Measurements from ENCODE around the gene DNLZ.

The DNLZ gene

DNA sequence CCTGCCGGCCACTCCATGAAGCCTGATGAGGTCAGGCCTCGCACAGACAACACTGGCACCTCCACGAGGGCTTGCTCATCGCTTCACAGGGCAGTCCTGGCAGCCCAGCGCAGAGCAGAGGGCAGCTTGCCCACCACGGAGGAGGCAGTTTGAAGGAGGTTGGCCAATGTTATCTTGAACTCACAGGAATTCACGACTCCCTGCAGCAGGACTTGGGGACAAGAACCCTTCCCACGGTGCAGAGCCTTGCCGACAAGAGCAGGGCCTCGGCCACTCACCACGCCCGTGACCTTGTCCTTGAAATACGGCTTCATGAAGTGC lies 31.4 kb upstream of the DNLZ start:
- no peaks in the 10 kb centered on the region for H3K9me2 ChIP-seq (replicated peaks; ENCODE audit: control insufficient read depth, low read length)
- peaks cover 9% of the 10 kb centered on the region for H3K4me1 ChIP-seq (ENCODE audit: control insufficient read depth, low read length)
- H3K36me3 ChIP-seq (ENCODE audit: control insufficient read depth, low read length) = peaks cover 81% of the 10 kb centered on the region
- H3K4me3 ChIP-seq (ENCODE audit: low read length) = no peak overlapping the region
- H3K4me2 ChIP-seq (ENCODE audit: low read length) = no peak overlapping the region
- H3K79me2 ChIP-seq (ENCODE audit: control insufficient read depth, low read length) = peaks cover 33% of the 10 kb centered on the region
- H3K9me3 ChIP-seq (ENCODE audit: control insufficient read depth, insufficient read depth, low read length) = no peaks in the 10 kb centered on the region
- no peaks in the 10 kb centered on the region for H3F3A ChIP-seq (ENCODE audit: control insufficient read depth, insufficient read depth)
- no peak overlapping the region for H3K27ac ChIP-seq (ENCODE audit: low read depth, low read length)
- no peaks in the 10 kb centered on the region; the same call in 1 of the 2 replicates for H4K20me1 ChIP-seq (ENCODE audit: control insufficient read depth, insufficient read depth, low read depth, low read length)
- no peak for TF ChIP-seq CTCF (IDR thresholded peaks at IDR 0.05; ENCODE audit: low read depth, low read length, poor library complexity, severe bottlenecking)
- TF ChIP-seq EZH2phosphoT487 (IDR thresholded peaks at IDR 0.05; ENCODE audit: borderline replicate concordance, low read length) = no peak
- no peaks in the 10 kb centered on the region for H3K27me3 ChIP-seq (ENCODE audit: control insufficient read depth, low read length)

GRCh38 chr9:136394312-136395019 lies 30.9 kb upstream of the DNLZ start:
- peaks cover 28% of the 10 kb centered on the region for H3K79me2 ChIP-seq (ENCODE audit: control insufficient read depth, low read length)

GRCh38 chr9:136393531-136393930 lies 30.0 kb upstream of the DNLZ start:
- no peaks in the 10 kb centered on the region for H3K9me2 ChIP-seq (replicated peaks; ENCODE audit: control insufficient read depth, low read length)
- H3K4me2 ChIP-seq (ENCODE audit: low read length) = no peak overlapping the region
- H3F3A ChIP-seq (ENCODE audit: control insufficient read depth, insufficient read depth) = no peaks in the 10 kb centered on the region
- peaks cover 90% of the 10 kb centered on the region for H3K36me3 ChIP-seq (ENCODE audit: control insufficient read depth, low read length)
- H3K4me3 ChIP-seq (ENCODE audit: low read length) = no peak overlapping the region
- H3K9me3 ChIP-seq (ENCODE audit: control insufficient read depth, insufficient read depth, low read length) = no peaks in the 10 kb centered on the region
- no peak overlapping the region for H3K27ac ChIP-seq (ENCODE audit: low read depth, low read length)
- no peak for TF ChIP-seq CTCF (IDR thresholded peaks at IDR 0.05; ENCODE audit: low read depth, low read length, poor library complexity, severe bottlenecking)
- no peak for TF ChIP-seq EZH2phosphoT487 (IDR thresholded peaks at IDR 0.05; ENCODE audit: borderline replicate concordance, low read length)
- H3K79me2 ChIP-seq (ENCODE audit: control insufficient read depth, low read length) = peaks cover 19% of the 10 kb centered on the region
- peaks cover 3% of the 10 kb centered on the region for H3K4me1 ChIP-seq (ENCODE audit: control insufficient read depth, low read length)
- H4K20me1 ChIP-seq (ENCODE audit: control insufficient read depth, insufficient read depth, low read depth, low read length) = no peaks in the 10 kb centered on the region
- no peaks in the 10 kb centered on the region for H3K27me3 ChIP-seq (ENCODE audit: control insufficient read depth, low read length)

More at GRCh38 chr9:136394312-136395019, 30.9 kb upstream of the DNLZ start:
- Histone ChIP-seq H3K27ac (ENCODE audit: low read depth, low read length) (no peak overlapping the region), H3K9me2 (replicated peaks; ENCODE audit: control insufficient read depth, low read length) (no peaks in the 10 kb centered on the region), H3K27me3 (ENCODE audit: control insufficient read depth, low read length) (no peaks in the 10 kb centered on the region), H3K4me1 (ENCODE audit: control insufficient read depth, low read length) (peaks cover 9% of the 10 kb centered on the region), H3K4me3 (ENCODE audit: low read length) (no peak overlapping the region), H3K36me3 (ENCODE audit: control insufficient read depth, low read length) (peaks cover 85% of the 10 kb centered on the region), H3K4me2 (ENCODE audit: low read length) (no peak overlapping the region), H3F3A (ENCODE audit: control insufficient read depth, insufficient read depth) (no peaks in the 10 kb centered on the region), H4K20me1 (ENCODE audit: control insufficient read depth, insufficient read depth, low read depth, low read length) (no peaks in the 10 kb centered on the region; the same call in 1 of the 2 replicates), H3K9me3 (ENCODE audit: control insufficient read depth, insufficient read depth, low read length) (no peaks in the 10 kb centered on the region)
- no peak for TF ChIP-seq CTCF (IDR thresholded peaks at IDR 0.05; ENCODE audit: low read depth, low read length, poor library complexity, severe bottlenecking)
- TF ChIP-seq EZH2phosphoT487 (IDR thresholded peaks at IDR 0.05; ENCODE audit: borderline replicate concordance, low read length) = no peak
